22Rv1 (cell line): ENCODE measurements around the gene LPIN1.

Experiments
- ZFX ChIP-seq: fragments of 450-650 bp; IDR thresholded peaks from 2 replicates; pipeline ENCODE4 v1.6.1; 2017; ENCODE audit warnings: antibody characterized with exemption, borderline replicate concordance
- TF ChIP-seq, protein P1 (sequence below): fragments of 450-650 bp; IDR thresholded peaks from 2 replicates; pipeline ENCODE4 v1.5.1; 2017; ENCODE audit warnings: mild to moderate bottlenecking

GRCh38 chr2:11762031-11762430, 15.6 kb downstream of the LPIN1 start:
- TF ChIP-seq, protein P1, sequence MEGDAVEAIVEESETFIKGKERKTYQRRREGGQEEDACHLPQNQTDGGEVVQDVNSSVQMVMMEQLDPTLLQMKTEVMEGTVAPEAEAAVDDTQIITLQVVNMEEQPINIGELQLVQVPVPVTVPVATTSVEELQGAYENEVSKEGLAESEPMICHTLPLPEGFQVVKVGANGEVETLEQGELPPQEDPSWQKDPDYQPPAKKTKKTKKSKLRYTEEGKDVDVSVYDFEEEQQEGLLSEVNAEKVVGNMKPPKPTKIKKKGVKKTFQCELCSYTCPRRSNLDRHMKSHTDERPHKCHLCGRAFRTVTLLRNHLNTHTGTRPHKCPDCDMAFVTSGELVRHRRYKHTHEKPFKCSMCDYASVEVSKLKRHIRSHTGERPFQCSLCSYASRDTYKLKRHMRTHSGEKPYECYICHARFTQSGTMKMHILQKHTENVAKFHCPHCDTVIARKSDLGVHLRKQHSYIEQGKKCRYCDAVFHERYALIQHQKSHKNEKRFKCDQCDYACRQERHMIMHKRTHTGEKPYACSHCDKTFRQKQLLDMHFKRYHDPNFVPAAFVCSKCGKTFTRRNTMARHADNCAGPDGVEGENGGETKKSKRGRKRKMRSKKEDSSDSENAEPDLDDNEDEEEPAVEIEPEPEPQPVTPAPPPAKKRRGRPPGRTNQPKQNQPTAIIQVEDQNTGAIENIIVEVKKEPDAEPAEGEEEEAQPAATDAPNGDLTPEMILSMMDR = no peak
- TF ChIP-seq ZFX = no peak
